HG02870 (cell line): Measurements from ENCODE around the gene ERGIC1.

Experiments used
- ATAC-seq: cut with Tn5 transposase; IDR thresholded peaks from one replicate; pipeline ENCODE4 v1.9.1; 2021; ENCODE audit warnings: mild to moderate bottlenecking, moderate library complexity; ENCODE audit not compliant: unreplicated experiment

ERGIC1 gene

GRCh38 chr5:172897481-172898217 lies 63.6 kb downstream of the ERGIC1 start:
- no peak for ATAC-seq

GRCh38 chr5:172898218-172898842 lies 64.3 kb downstream of the ERGIC1 start:
- ATAC-seq = no peak

- no peak for ATAC-seq
Observed at GRCh38 chr5:172898843-172899369, 64.9 kb downstream of the ERGIC1 start.

- ATAC-seq = no peak
Observed at GRCh38 chr5:172899436-172899835, 65.4 kb downstream of the ERGIC1 start.

GRCh38 chr5:172901012-172901780 lies 67.1 kb downstream of the ERGIC1 start:
- ATAC-seq = no peak

GRCh38 chr5:172901788-172902496 lies 67.9 kb downstream of the ERGIC1 start:
- ATAC-seq = no peak

GRCh38 chr5:172902497-172903472 lies 68.7 kb downstream of the ERGIC1 start:
- no peak for ATAC-seq

- no peak for ATAC-seq
Observed at GRCh38 chr5:172903790-172904189, 69.7 kb downstream of the ERGIC1 start.

GRCh38 chr5:172904312-172904642 lies 70.2 kb downstream of the ERGIC1 start:
- ATAC-seq = no peak

- ATAC-seq = no peak
Observed at GRCh38 chr5:172904643-172905345, 70.7 kb downstream of the ERGIC1 start.

- ATAC-seq = no peak
Observed at GRCh38 chr5:172905346-172906140, 71.5 kb downstream of the ERGIC1 start.

- peak; percentile 84 for ATAC-seq
Observed at GRCh38 chr5:172906436-172906835, 72.4 kb downstream of the ERGIC1 start.

- no peak for ATAC-seq
Observed at GRCh38 chr5:172906888-172907287, 72.8 kb downstream of the ERGIC1 start.

- ATAC-seq = no peak
Observed at GRCh38 chr5:172907657-172908056, 73.6 kb downstream of the ERGIC1 start.

- ATAC-seq = no peak
Observed at GRCh38 chr5:172908662-172909061, 74.6 kb downstream of the ERGIC1 start.

- ATAC-seq = no peak
Observed at GRCh38 chr5:172909931-172910502, 76.0 kb downstream of the ERGIC1 start.

GRCh38 chr5:172910828-172911627 lies 77.0 kb downstream of the ERGIC1 start:
- no peak for ATAC-seq

GRCh38 chr5:172911628-172911880 lies 77.5 kb downstream of the ERGIC1 start:
- ATAC-seq = no peak
